ENCODE data around the gene ACOT6. TPM values are rescaled to one million over a fixed set of nuclear protein-coding genes. Genes with fewer than 3 reads are reported as not detected.

Gene ACOT6
- total and polyA plus RNA-seq, 2 donors (not counting 3 experiments of a cell fraction or from before 2014, with no cell fraction given): not detected

- dilution Hi-C loops (cut with MboI; ENCODE audit: extremely low pct_ligation_motif_present, low sequenced_read_pairs): no loop called here
- ChIA-PET POLR2A (interaction anchor here (0.7 kb wide), 3 partner anchors 14 to 84 kb away, joined by 3 to 6 read pairs (median 3); no protein-coding TSS in a partner anchor), CTCF (interaction anchor here (0.7 to 1.7 kb wide), 12 partner anchors 27 to 274 kb away, joined by 3 to 8 read pairs (median 4); partner anchors contain the start of gene PNMA1)
- peaks cover 6% of the 10 kb centered on the region for H3K4me1 ChIP-seq (ENCODE audit: control insufficient read depth, extremely low read depth, insufficient read depth, low read length)
- H3K4me2 ChIP-seq (ENCODE audit: insufficient read depth, low read length): no peak overlapping the region
- no TSS peak for BruUV-seq (replicated peaks)
- no peak overlapping the region for H3K4me3 ChIP-seq (replicated peaks in 1 of 3; ENCODE audit: insufficient read depth in 1 of 3, low read depth in 1 of 3, low read length in 3 of 3)
- no peak overlapping the region for H3K9ac ChIP-seq (replicated peaks; ENCODE audit: extremely low read depth, insufficient read depth, low read length)
- TF ChIP-seq GATA2 (IDR thresholded peaks at IDR 0.05; ENCODE audit: insufficient read depth, insufficient read length, low read depth, low read length) (peak; percentile 47), JUN (IDR thresholded peaks at IDR 0.05; ENCODE audit: borderline replicate concordance, insufficient read depth, insufficient read length, low read depth) (peak; percentile 39), FOS (IDR thresholded peaks at IDR 0.05; ENCODE audit: borderline replicate concordance, insufficient read depth, low read length) (peak; percentile 82), POLR2A (IDR thresholded peaks at IDR 0.05; ENCODE audit: low read depth, low read length) (no peak), MAX (IDR thresholded peaks at IDR 0.05; ENCODE audit: insufficient read depth, insufficient read length) (no peak), EZH2 (IDR thresholded peaks at IDR 0.05; ENCODE audit: borderline replicate concordance, low read depth, low read length, severe bottlenecking) (no peak)
- TF ChIP-seq, protein P1, sequence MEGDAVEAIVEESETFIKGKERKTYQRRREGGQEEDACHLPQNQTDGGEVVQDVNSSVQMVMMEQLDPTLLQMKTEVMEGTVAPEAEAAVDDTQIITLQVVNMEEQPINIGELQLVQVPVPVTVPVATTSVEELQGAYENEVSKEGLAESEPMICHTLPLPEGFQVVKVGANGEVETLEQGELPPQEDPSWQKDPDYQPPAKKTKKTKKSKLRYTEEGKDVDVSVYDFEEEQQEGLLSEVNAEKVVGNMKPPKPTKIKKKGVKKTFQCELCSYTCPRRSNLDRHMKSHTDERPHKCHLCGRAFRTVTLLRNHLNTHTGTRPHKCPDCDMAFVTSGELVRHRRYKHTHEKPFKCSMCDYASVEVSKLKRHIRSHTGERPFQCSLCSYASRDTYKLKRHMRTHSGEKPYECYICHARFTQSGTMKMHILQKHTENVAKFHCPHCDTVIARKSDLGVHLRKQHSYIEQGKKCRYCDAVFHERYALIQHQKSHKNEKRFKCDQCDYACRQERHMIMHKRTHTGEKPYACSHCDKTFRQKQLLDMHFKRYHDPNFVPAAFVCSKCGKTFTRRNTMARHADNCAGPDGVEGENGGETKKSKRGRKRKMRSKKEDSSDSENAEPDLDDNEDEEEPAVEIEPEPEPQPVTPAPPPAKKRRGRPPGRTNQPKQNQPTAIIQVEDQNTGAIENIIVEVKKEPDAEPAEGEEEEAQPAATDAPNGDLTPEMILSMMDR (IDR thresholded peaks at IDR 0.05; ENCODE audit: extremely low read depth in 1 of 2, insufficient read depth in 1 of 2, low read depth in 1 of 2, low read length in 2 of 2): peak; percentile 27 to 54
- H3K9me1 ChIP-seq (replicated peaks; ENCODE audit: control insufficient read depth, extremely low read depth, insufficient read depth, low read length): no peaks in the 10 kb centered on the region
- H3K27me3 ChIP-seq (ENCODE audit: control insufficient read depth in 2 of 2, insufficient read depth in 2 of 2, low read length in 2 of 2): no peaks in the 10 kb centered on the region
- H3K79me2 ChIP-seq (ENCODE audit: control insufficient read depth, insufficient read depth, low read length): no peaks in the 10 kb centered on the region
- peak; percentile 52 for DNase-seq (ENCODE audit: low read depth, low spot score)
- FAIRE-seq: peak; percentile 85
- intact Hi-C loops (cut with micrococcal nuclease): loop anchor here (1.0 kb wide), 1 partner anchor 28 kb away; no protein-coding TSS in a partner anchor
- H2AFZ ChIP-seq (ENCODE audit: low read depth, low read length): no peak overlapping the region
- H3K9me3 ChIP-seq (replicated peaks; ENCODE audit: control insufficient read depth, insufficient read depth, low read length): no peaks in the 10 kb centered on the region
- peaks cover 0 to 3% of the 10 kb centered on the region in 2 experiments for H3K36me3 ChIP-seq (ENCODE audit: control insufficient read depth in 2 of 2, extremely low read depth in 1 of 2, insufficient read depth in 2 of 2, low read length in 2 of 2)
- H3K27ac ChIP-seq (ENCODE audit: insufficient read depth, low read depth, low read length): peak overlapping the region; percentile 15
- H4K20me1 ChIP-seq (replicated peaks; ENCODE audit: control insufficient read depth, extremely low read depth, insufficient read depth, low read length): no peaks in the 10 kb centered on the region
Observed at GRCh38 chr14:73662487-73662943, 50.2 kb downstream of the ACOT6 start.

Measured in endothelial cell of umbilical vein (primary cell).